ENCODE results near the gene HLCS. TPM values are rescaled to one million over a fixed set of nuclear protein-coding genes. Genes with fewer than 3 reads are reported as not detected.

Gene HLCS
- total and polyA plus RNA-seq, 2 donors (not counting 3 experiments of a cell fraction or from before 2014, with no cell fraction given): 6.7 to 17.2 TPM

GRCh38 chr21:36964398-36964797 is 2.1 kb downstream of the HLCS start:
- DNase-seq (ENCODE audit: low read depth, low spot score) (no peak), FAIRE-seq (no peak)
- Histone ChIP-seq H3K9ac (replicated peaks; ENCODE audit: extremely low read depth, insufficient read depth, low read length) (no peak overlapping the region), H3K9me1 (replicated peaks; ENCODE audit: control insufficient read depth, extremely low read depth, insufficient read depth, low read length) (no peaks in the 10 kb centered on the region), H3K79me2 (ENCODE audit: control insufficient read depth, insufficient read depth, low read length) (no peaks in the 10 kb centered on the region), H3K4me3 (replicated peaks in 1 of 3; ENCODE audit: insufficient read depth in 1 of 3, low read depth in 1 of 3, low read length in 3 of 3) (no peak overlapping the region), H2AFZ (ENCODE audit: low read depth, low read length) (no peak overlapping the region), H3K4me2 (ENCODE audit: insufficient read depth, low read length) (no peak overlapping the region), H3K9me3 (replicated peaks; ENCODE audit: control insufficient read depth, insufficient read depth, low read length) (no peaks in the 10 kb centered on the region), H3K36me3 (ENCODE audit: control insufficient read depth in 2 of 2, extremely low read depth in 1 of 2, insufficient read depth in 2 of 2, low read length in 2 of 2) (no peaks in the 10 kb centered on the region), H4K20me1 (replicated peaks; ENCODE audit: control insufficient read depth, extremely low read depth, insufficient read depth, low read length) (no peaks in the 10 kb centered on the region), H3K27me3 (ENCODE audit: control insufficient read depth in 2 of 2, insufficient read depth in 2 of 2, low read length in 2 of 2) (no peaks in the 10 kb centered on the region), H3K27ac (ENCODE audit: insufficient read depth, low read depth, low read length) (no peak overlapping the region), H3K4me1 (ENCODE audit: control insufficient read depth, extremely low read depth, insufficient read depth, low read length) (peaks cover 9% of the 10 kb centered on the region)
- no TSS peak for BruUV-seq (replicated peaks)
- dilution Hi-C loops (cut with MboI; ENCODE audit: extremely low pct_ligation_motif_present, low sequenced_read_pairs) (no loop called here), intact Hi-C loops (cut with micrococcal nuclease) (no loop called here)
- ChIA-PET CTCF (interaction anchor here (2.3 to 3.1 kb wide), 3 partner anchors 12 to 25 kb away, joined by 15 to 20 read pairs (median 15); no protein-coding TSS in a partner anchor), POLR2A (no interaction called here)
- no peak for TF ChIP-seq POLR2AphosphoS5 (IDR thresholded peaks at IDR 0.05; ENCODE audit: insufficient read depth, low read depth, low read length)
- TF ChIP-seq CTCF (IDR thresholded peaks at IDR 0.05; ENCODE audit: extremely low read depth in 1 of 2, insufficient read depth in 1 of 2, low read depth in 1 of 2, low read length in 2 of 2): no peak
- TF ChIP-seq JUN (IDR thresholded peaks at IDR 0.05; ENCODE audit: borderline replicate concordance, insufficient read depth, insufficient read length, low read depth): no peak
- TF ChIP-seq EZH2 (IDR thresholded peaks at IDR 0.05; ENCODE audit: borderline replicate concordance, low read depth, low read length, severe bottlenecking): no peak
- TF ChIP-seq MAX (IDR thresholded peaks at IDR 0.05; ENCODE audit: insufficient read depth, insufficient read length): no peak
- TF ChIP-seq MYC (IDR thresholded peaks at IDR 0.05; ENCODE audit: low read depth, low read length): no peak
- TF ChIP-seq POLR2A (IDR thresholded peaks at IDR 0.05; ENCODE audit: low read depth, low read length): no peak
- no peak for TF ChIP-seq GATA2 (IDR thresholded peaks at IDR 0.05; ENCODE audit: insufficient read depth, insufficient read length, low read depth, low read length)
- TF ChIP-seq FOS (IDR thresholded peaks at IDR 0.05; ENCODE audit: borderline replicate concordance, insufficient read depth, low read length): no peak

Data from endothelial cell of umbilical vein (primary cell).